GM12873 (cell line): ENCODE data around the gene DTX3L.

Experiments
- TF ChIP-seq, protein P1 (sequence below): IDR thresholded peaks from 2 replicates; pipeline ENCODE4 v1.5.1; 2012; ENCODE audit warnings: low read depth, mild to moderate bottlenecking, moderate library complexity, low read length, control low read depth; ENCODE audit not compliant: insufficient read depth; ENCODE audit errors: missing control alignments

The DTX3L gene

GRCh38 chr3:122606330-122606729 lies 42.2 kb downstream of the DTX3L start:
- TF ChIP-seq, protein P1, sequence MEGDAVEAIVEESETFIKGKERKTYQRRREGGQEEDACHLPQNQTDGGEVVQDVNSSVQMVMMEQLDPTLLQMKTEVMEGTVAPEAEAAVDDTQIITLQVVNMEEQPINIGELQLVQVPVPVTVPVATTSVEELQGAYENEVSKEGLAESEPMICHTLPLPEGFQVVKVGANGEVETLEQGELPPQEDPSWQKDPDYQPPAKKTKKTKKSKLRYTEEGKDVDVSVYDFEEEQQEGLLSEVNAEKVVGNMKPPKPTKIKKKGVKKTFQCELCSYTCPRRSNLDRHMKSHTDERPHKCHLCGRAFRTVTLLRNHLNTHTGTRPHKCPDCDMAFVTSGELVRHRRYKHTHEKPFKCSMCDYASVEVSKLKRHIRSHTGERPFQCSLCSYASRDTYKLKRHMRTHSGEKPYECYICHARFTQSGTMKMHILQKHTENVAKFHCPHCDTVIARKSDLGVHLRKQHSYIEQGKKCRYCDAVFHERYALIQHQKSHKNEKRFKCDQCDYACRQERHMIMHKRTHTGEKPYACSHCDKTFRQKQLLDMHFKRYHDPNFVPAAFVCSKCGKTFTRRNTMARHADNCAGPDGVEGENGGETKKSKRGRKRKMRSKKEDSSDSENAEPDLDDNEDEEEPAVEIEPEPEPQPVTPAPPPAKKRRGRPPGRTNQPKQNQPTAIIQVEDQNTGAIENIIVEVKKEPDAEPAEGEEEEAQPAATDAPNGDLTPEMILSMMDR = no peak

GRCh38 chr3:122608916-122609315 lies 44.8 kb downstream of the DTX3L start:
- TF ChIP-seq, protein P1 = no peak

- TF ChIP-seq, protein P1 = no peak
These were observed 45.8 kb downstream of the DTX3L start for GRCh38 chr3:122609798-122610559.

DNA sequence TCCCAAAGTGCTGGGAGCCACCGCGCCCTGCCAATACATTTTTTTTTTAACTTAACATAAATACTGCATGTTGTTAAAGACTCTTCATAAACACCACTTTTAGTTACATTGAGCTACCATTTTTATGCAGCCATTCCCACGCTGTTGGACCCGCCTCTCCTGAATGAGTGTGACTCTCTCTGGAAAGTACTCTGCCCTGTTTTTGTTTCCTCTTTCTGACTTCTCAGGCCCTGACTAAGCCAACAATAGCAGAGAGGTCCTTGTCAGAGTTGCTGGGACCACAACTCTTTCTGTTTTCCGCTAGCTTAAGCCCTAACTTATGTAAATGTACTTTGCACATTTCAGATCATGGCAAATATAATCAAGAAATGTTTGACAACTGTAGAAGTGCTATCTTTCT lies 48.6 kb downstream of the DTX3L start:
- TF ChIP-seq, protein P1 = no peak

GRCh38 chr3:122615303-122615702 lies 51.2 kb downstream of the DTX3L start:
- TF ChIP-seq, protein P1 = no peak

DNA sequence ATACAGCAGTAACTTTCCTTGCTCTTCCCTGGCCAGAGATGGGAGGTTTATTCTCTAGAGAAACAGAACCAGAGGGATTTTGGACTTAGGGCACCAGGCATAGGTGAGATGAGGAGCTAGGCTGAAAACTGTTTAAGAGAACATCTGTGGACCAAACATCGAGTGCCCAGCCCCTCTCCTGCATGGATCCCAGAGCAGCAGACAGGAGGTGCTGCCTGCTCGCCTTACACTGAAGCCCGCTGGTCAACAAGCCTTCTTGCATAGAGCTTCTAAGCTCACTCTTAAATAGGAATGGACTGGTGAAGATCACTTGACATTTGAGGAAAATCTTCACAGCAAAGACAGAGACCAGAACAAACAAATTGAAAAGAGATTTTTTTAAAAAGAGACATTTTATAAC lies 54.5 kb downstream of the DTX3L start:
- TF ChIP-seq, protein P1 = no peak

DNA sequence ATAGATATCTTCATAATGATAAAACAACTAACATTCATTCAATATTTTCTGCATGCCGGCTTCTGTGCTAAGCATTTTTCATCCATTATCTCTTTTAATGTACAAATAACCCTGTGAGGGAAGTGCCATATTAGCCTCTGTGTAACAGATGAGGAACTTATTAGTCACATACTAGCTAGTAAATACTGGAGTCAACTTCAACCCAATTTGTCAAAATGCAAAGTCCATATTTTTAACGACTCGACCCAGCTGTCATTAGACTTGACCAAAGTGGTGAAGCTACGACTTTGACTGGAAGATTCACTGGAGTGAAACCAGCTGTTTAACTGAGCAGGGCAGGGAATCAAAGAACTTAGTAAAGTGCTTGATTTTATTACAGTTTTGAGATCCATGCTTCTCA lies 54.9 kb downstream of the DTX3L start:
- TF ChIP-seq, protein P1 = no peak
